Stimulated activated naive CD4-positive, alpha-beta T cell (primary cell): ENCODE measurements around the gene VWA1.
"Not testable (repeated sequence)": the region's sequence is repeated elsewhere in the genome, so short reads cannot be mapped to it uniquely, and the experiment has no call there.

ENCODE experiments used
- DNase-seq, 6 experiments: peaks; one replicate each; lab custom pipeline; 2025; lab: John Stamatoyannopoulos, UW

Gene VWA1

DNA sequence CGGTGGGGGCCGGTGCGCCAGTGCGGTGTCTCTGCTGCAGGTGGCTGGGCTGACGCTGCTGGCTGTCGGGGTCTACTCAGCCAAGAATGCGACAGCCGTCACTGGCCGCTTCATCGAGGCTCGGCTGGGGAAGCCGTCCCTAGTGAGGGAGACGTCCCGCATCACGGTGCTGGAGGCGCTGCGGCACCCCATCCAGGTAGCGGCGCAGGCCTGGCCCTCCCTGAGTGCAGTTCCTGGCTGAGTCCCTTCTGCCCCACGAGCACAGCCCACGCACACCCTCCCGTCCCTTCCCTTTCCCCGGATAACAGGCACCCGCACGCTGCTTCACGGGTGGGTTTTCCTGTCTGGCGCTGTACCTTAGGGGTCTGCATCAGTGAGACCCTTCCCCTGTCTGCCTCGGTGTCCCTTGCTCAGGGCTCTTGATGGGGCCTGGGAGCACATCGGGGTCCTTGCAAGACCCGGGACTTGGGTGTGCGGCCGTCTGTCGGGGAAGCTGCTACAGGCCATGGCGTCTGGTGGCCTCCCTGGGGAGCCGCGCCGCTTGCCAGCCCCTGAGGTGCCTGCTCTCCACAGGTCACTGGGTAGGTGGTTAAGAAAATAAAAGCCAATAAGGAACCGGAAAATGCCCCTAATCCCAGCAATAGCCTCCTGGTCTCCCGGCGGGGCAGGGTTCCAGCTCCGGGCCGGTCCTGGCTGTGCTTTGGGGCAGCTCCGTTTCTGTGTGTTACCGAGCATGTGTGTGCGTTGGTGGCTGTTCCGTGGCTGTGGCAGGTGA is 49.7 kb downstream of the VWA1 start:
- not testable (repeated sequence) for DNase-seq

DNA sequence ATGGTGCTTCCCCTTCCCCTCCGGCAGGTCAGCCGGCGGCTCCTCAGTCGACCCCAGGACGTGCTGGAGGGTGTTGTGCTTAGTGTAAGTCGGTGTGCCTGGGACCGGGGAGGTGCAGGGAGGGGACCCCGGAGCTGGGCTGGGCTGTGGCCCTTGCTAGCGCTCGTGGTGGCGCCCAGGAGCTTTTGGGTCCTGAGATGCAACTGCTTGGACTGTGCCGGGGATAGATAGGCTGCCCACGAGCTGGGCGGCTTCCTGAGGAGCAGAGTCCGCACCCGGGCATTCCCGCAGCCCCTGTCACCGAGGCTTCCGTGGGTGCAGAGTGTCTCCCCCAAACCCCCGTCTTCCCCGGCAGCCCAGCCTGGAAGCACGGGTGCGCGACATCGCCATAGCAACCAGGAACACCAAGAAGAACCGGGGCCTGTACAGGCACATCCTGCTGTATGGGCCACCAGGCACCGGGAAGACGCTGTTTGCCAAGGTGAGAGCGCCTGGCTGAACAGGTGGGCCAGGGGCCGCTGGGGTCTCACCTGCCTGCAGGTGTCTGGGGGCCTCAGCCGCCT is 50.3 kb downstream of the VWA1 start:
- DNase-seq = not testable (repeated sequence)

DNA sequence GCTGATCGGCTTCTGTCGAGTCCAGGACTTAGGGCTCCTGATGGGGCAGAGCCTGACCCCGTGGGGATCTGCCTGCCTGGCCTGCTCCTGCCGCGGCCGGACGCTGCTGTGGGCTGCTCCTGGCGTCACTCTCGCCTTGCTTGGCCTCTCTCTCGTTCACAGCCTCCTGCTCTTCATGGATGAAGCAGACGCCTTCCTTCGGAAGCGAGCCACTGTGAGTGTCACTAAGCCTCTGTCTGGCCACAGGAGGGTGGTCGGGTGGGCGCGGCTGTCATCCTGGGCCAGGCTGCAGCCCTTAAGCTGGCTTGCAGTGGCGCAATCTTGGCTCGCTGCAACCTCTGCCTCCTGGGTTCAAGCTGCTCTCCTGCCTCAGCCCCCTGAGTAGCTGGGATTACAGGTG is 52.2 kb downstream of the VWA1 start:
- no peak for DNase-seq

DNA sequence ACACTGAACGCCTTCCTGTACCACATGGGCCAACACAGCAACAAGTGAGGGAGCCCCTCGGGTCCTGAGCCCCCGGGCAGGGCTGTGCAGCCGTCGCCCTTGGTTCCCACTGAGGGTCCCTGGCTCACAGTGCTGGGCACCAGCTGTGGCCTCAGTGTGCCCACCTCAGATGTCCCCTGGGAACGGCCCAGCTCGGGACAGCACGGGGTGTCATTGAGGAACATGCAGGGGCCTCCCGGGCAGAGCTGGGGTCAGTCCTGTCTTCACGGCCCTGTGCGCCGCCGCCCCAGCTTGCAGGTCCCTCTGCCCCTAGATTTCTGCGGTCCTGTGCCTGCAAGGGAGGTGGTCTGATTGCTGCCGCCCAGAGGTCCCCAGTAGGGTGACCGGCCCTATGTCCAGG is 53.7 kb downstream of the VWA1 start:
- DNase-seq = no peak

DNA sequence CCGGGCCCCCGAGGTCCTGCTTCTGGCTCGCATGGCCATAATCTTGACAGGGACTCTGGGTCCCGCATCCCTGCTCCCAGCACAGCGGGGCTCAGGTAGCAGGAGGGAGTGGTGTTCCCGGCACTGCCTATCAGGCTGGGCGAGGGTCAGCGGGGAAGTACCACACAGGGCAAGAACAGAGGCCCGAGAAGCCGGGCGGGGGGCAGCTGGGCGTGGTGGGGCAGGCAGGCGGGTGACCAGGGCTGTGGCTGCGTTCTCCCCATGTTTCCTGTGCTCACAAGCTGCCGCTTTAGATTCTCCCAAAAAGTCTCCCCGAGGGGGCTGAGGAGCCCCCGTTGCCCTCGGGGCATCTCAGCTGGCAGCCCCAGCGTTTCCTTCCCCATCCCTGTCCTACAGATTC is 54.4 kb downstream of the VWA1 start:
- no peak for DNase-seq

DNA sequence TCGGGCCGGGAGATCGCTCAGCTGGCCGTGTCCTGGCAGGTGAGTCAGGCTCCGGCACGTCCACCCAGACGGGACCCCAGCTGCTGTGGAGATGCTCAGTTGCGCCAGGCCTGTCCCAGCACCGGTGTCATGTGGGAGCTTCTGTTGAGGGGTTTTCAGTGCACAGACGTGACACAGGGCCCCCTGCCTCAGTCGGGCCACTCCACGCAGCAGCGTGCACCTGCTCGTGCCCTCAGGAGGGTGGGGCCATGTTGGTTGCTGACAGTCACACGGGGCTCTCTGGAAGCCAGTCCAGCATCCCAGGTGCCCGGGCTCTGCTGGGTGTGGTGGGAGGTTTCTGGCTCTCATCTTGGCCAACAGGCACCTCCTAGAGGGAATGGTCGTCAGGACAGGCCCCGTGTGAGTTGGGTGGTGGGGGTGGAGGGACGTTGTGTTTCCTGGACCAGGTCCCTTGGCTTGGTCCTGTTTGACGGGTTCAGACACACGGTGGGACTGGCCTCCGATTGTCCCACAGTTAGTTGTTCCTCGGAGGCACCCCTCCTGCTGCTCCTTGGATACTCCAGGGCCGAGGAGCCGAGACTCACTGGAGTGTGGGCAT is 55.2 kb downstream of the VWA1 start:
- no peak for DNase-seq

DNA sequence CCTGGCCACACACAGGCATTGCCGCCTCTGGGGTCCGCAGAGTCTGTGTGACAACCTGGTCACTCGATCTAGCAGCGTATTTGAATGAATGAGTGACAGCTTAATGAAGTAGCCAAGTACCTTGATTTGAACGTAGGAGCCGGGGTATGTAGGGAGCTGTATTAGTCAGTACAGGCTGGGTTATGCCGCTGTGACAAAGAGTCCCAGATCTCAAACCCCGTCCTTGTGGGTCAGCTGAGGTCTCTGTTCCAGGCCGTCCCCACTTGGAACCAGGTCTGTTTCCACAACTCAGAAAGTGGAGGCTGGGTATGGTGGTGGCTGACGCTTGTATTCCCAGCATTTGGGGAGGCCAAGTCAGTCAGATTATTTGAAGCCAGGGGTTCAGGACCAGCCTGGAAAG is 56.1 kb downstream of the VWA1 start:
- no peak for DNase-seq
